K562 (cell line): ENCODE results near the gene ZNF615. TPM values are rescaled to one million over a fixed set of nuclear protein-coding genes. Genes with fewer than 3 reads are reported as not detected.

Source experiments
- BCL6 ChIP-seq: fragments of 250-450 bp; sonication (Bioruptor Pico); IDR thresholded peaks from 2 replicates; pipeline ENCODE4 v1.4.0; 2020
- BDP1 ChIP-seq: IDR thresholded peaks from 3 replicates; pipeline ENCODE4 v1.6.1; 2011; ENCODE audit not compliant: insufficient read length, insufficient read depth
- BRCA1 ChIP-seq, 2 experiments: fragments of 450-650 bp in 1 of 2; sonication (generic) in 1 of 2; formaldehyde crosslinking in 1 of 2; IDR thresholded peaks; 2 replicates each; pipeline versions ENCODE4 v1.5.0 to v1.6.1; 2017 to 2020; ENCODE audit warnings: mild to moderate bottlenecking in 1 of 2, missing genetic modification reagents in 1 of 2
- CCAR2 ChIP-seq: fragments of 200-400 bp; formaldehyde crosslinking; IDR thresholded peaks from 2 replicates; pipeline ENCODE4 v1.6.1; 2017; ENCODE audit warnings: mild to moderate bottlenecking, low read depth, low read length
- E4F1 ChIP-seq: fragments of 250-450 bp; sonication (Bioruptor Pico); IDR thresholded peaks from 2 replicates; pipeline ENCODE4 v1.5.0; 2021; ENCODE audit warnings: mild to moderate bottlenecking, borderline replicate concordance
- GABPA ChIP-seq: fragments of 200-800 bp; sonication (Bioruptor generic); conservative IDR thresholded peaks from 2 replicates; pipeline ENCODE4 v1.6.1; 2016; ENCODE audit warnings: low read depth, missing genetic modification characterization, missing compliant biosample characterization
- HDAC1 ChIP-seq, 2 experiments: fragments of 450-650 bp; IDR thresholded peaks; 2 replicates each; pipeline ENCODE4 v1.6.1; 2016 to 2017; ENCODE audit warnings: inconsistent platforms in 1 of 2, mild to moderate bottlenecking in 1 of 2, moderate library complexity in 1 of 2
- SETDB1 ChIP-seq: IDR thresholded peaks from one replicate; pipeline ENCODE4 v1.6.1; 2012; ENCODE audit warnings: low read length, control low read depth, inconsistent platforms
- SRSF7 ChIP-seq: fragments of 200-400 bp; formaldehyde crosslinking; optimal IDR thresholded peaks from 2 replicates; pipeline ENCODE3; 2017; ENCODE audit warnings: mild to moderate bottlenecking, low read depth, low read length
- TOE1 ChIP-seq, 2 experiments: fragments of 450-650 bp in 1 of 2; sonication (generic) in 1 of 2; formaldehyde crosslinking in 1 of 2; IDR thresholded peaks; 2 replicates each; pipeline versions ENCODE4 v1.7.1 to v1.8.0; 2016 to 2022; ENCODE audit warnings: borderline replicate concordance in 2 of 2, mild to moderate bottlenecking in 2 of 2, antibody characterized with exemption in 1 of 2, inconsistent platforms in 1 of 2, low read depth in 1 of 2, missing genetic modification reagents in 1 of 2, moderate library complexity in 1 of 2
- ZNF41 ChIP-seq: fragments of 250-450 bp; sonication (Bioruptor Pico); conservative IDR thresholded peaks from 2 replicates; pipeline ENCODE4 v1.4.0; 2020; ENCODE audit warnings: mild to moderate bottlenecking
- polyA plus RNA-seq, 8 experiments: library from polyadenylated mRNA; depleted of rRNA in 4 of 8; stranded (reverse) in 5 of 8; unstranded in 3 of 8; fragments of >200 nt; fragmentation: Nextera tagmentation in 2 of 8; fragmentation: Illumina TruSeq in 1 of 8; extraction: Ambion mirVana in 2 of 8; extraction: Trizol in 1 of 8; gene quantifications; 2 replicates each; pipeline versions ENCODE4 v1.2.1 to v1.2.3, GENCODE V29; 2011 to 2014; ENCODE audit warnings: inconsistent platforms in 1 of 8, missing spikeins in 1 of 8
- total RNA-seq, 7 experiments: library from RNA; depleted of rRNA in 6 of 7; stranded (reverse); fragments of >200 nt in 6 of 7; fragmentation: Illumina TruSeq in 2 of 7; extraction: Trizol in 2 of 7; gene quantifications; 2 replicates each; pipeline versions ENCODE4 v1.2.1 to v1.2.3, GENCODE V29; 2011 to 2021; ENCODE audit warnings: low replicate concordance in 1 of 7
- TF ChIP-seq, protein P1 (sequence below), 2 experiments: fragments of 450-650 bp; IDR thresholded peaks; 2 replicates each; pipeline ENCODE4 v1.6.1; 2016; ENCODE audit warnings: mild to moderate bottlenecking in 2 of 2, borderline replicate concordance in 1 of 2, low read depth in 1 of 2, moderate library complexity in 1 of 2
- TF ChIP-seq, protein P2 (sequence below): sonication (generic); formaldehyde crosslinking; IDR thresholded peaks from 2 replicates; pipeline ENCODE4 v1.8.0; 2022; ENCODE audit warnings: mild to moderate bottlenecking, missing genetic modification reagents

ZNF615 gene
- total and polyA plus RNA-seq, 9 of the 15 experiments (the other 6 are each of a cell fraction or from before 2014, with no cell fraction given): 1.2 to 4.4 (median 2.7) TPM

GRCh38 chr19:52048555-52049501 is 40.8 kb upstream of the ZNF615 start, which contains the start of gene ZNF432 (continued):
- TF ChIP-seq HDAC1 (IDR thresholded peaks at IDR 0.05) (peak in 1 of 2 experiments; percentile 93; a peak in 2 of 4 replicates), SETDB1 (peak; percentile 25), BCL6 (no peak), GABPA (tag) (peak; percentile 79), CCAR2 (no peak), E4F1 (CRISPR knock-in tag) (peak; percentile 86), BRCA1 (IDR thresholded peaks at IDR 0.05) (no peak), BRCA1 (CRISPR knock-in tag; IDR thresholded peaks at IDR 0.05) (no peak), ZNF41 (CRISPR knock-in tag) (no peak), TOE1 (IDR thresholded peaks at IDR 0.05; ENCODE audit: borderline replicate concordance) (no peak), TOE1 (CRISPR knock-in tag; IDR thresholded peaks at IDR 0.05; ENCODE audit: borderline replicate concordance, low read depth) (no peak), SRSF7 (no peak), BDP1 (no peak)
- TF ChIP-seq, protein P1, sequence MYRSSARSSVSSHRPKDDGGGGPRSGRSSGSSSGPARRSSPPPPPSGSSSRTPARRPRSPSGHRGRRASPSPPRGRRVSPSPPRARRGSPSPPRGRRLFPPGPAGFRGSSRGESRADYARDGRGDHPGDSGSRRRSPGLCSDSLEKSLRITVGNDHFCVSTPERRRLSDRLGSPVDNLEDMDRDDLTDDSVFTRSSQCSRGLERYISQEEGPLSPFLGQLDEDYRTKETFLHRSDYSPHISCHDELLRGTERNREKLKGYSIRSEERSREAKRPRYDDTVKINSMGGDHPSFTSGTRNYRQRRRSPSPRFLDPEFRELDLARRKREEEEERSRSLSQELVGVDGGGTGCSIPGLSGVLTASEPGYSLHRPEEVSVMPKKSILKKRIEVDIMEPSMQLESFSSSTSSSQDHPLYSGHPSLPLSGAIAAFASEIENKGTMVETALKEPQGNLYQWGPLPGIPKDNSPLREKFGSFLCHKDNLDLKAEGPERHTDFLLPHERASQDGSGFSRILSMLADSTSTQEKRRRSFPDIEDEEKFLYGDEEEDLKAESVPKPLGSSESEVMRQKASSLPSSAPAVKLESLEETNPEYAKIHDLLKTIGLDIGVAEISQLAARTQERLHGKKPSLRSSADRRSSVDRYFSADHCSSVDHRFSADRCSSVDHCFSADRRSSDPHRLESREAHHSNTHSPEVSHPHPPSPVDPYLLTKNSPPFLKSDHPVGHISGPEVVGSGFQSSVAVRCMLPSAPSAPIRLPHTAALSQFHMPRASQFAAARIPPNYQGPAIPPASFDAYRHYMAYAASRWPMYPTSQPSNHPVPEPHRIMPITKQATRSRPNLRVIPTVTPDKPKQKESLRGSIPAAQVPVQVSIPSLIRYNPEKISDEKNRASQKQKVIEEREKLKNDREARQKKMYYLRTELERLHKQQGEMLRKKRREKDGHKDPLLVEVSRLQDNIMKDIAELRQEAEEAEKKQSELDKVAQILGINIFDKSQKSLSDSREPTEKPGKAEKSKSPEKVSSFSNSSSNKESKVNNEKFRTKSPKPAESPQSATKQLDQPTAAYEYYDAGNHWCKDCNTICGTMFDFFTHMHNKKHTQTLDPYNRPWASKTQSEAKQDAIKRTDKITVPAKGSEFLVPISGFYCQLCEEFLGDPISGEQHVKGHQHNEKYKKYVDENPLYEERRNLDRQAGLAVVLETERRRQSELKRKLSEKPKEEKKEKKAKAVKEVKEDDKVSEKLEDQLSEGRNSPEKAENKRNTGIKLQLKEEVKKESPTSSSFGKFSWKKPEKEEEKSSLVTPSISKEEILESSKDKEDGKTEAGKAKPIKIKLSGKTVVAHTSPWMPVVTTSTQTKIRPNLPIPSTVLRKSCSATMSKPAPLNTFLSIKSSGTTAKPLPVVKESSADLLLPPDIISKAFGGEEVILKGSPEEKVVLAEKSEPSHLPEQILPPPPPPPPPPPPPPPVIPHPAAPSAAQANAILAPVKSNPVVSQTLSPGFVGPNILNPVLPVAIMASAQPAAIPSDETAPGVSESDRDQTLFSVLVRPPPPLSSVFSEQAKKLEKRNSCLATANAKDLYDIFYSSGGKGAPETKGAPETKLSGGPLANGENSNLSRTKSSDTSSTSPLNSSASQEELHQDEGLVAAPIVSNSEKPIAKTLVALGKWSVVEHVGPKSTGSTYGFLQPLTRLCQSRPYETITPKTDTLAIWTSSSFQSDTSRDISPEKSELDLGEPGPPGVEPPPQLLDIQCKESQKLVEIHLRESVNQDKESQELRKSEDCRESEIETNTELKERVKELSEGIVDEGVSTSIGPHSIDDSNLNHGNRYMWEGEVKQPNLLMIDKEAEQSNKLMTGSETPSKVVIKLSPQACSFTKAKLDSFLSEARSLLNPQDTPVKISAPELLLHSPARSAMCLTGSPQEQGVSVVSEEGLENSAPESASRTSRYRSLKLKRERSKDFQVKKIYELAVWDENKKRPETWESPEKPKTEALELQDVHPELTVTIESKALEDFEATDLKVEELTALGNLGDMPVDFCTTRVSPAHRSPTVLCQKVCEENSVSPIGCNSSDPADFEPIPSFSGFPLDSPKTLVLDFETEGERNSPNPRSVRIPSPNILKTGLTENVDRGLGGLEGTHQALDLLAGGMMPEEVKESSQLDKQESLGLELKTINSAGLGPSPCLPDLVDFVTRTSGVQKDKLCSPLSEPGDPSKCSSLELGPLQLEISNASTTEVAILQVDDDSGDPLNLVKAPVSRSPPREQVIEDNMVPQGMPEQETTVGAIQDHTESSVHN (IDR thresholded peaks at IDR 0.05; ENCODE audit: borderline replicate concordance in 1 of 2, low read depth in 1 of 2): no peak
- TF ChIP-seq, protein P2, sequence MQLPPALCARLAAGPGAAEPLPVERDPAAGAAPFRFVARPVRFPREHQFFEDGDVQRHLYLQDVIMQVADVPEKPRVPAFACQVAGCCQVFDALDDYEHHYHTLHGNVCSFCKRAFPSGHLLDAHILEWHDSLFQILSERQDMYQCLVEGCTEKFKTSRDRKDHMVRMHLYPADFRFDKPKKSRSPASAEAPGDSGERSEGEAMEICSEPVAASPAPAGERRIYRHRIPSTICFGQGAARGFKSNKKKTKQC (CRISPR knock-in tag): peak; percentile 57; the same call in 1 of the 2 replicates
